ENCODE results near the gene PDZRN4.

DNA sequence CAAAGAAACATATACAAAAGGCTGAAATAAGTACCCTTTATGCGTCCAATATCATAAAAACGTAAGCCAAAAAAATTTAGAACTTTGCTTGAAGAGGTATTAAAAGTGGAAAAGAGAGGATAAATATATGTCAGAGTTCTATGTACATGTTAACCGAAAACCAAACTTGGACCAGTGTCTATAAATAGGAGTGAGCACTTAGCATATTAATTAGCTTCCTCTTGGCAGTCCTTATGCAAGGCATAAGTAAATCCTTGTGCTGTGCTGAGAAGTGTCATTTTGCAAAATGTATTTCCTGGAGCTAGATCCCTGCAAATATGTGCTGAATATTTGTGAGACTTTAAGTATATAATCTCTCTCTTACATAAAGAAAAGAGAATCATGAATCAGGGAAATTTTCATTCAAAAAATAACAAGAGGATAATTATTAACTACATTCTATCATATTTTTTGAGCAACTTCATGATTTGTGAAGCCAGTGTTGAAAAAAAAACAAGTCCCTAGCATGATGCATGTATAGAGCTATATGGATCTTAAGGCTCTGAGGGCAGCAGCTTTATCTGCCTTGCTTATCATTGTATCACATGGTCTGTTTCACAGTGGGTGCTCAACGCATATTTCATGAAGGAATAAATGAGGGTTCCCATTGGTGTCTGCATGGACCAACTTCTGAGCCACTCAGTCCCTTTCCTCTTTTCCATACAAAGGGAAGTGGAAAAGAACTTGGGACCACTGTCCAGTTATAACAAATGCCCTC lies 326.1 kb downstream of the PDZRN4 start:
- TF ChIP-seq POLR2AphosphoS5 (IDR thresholded peaks at IDR 0.05) (no peak), EP300 (IDR thresholded peaks at IDR 0.05) (no peak), POLR2A (IDR thresholded peaks at IDR 0.05; ENCODE audit: low read depth) (no peak)
- TF ChIP-seq, protein P1, sequence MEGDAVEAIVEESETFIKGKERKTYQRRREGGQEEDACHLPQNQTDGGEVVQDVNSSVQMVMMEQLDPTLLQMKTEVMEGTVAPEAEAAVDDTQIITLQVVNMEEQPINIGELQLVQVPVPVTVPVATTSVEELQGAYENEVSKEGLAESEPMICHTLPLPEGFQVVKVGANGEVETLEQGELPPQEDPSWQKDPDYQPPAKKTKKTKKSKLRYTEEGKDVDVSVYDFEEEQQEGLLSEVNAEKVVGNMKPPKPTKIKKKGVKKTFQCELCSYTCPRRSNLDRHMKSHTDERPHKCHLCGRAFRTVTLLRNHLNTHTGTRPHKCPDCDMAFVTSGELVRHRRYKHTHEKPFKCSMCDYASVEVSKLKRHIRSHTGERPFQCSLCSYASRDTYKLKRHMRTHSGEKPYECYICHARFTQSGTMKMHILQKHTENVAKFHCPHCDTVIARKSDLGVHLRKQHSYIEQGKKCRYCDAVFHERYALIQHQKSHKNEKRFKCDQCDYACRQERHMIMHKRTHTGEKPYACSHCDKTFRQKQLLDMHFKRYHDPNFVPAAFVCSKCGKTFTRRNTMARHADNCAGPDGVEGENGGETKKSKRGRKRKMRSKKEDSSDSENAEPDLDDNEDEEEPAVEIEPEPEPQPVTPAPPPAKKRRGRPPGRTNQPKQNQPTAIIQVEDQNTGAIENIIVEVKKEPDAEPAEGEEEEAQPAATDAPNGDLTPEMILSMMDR (IDR thresholded peaks at IDR 0.05): no peak

Measured in esophagus muscularis mucosa (tissue), 4 donors.